ENCODE data around the gene GRB10. TPM values are rescaled to one million over a fixed set of nuclear protein-coding genes. Genes with fewer than 3 reads are reported as not detected.
A peak's percentile ranks its signal among the peaks of the same experiment; 100 is the strongest.
"Not testable (repeated sequence)": the region's sequence is repeated elsewhere in the genome, so short reads cannot be mapped to it uniquely, and the experiment has no call there.

GRB10 gene
- polyA plus RNA-seq, 6 donors from 2014 or later: 0.24 TPM; not detected in 5

DNA sequence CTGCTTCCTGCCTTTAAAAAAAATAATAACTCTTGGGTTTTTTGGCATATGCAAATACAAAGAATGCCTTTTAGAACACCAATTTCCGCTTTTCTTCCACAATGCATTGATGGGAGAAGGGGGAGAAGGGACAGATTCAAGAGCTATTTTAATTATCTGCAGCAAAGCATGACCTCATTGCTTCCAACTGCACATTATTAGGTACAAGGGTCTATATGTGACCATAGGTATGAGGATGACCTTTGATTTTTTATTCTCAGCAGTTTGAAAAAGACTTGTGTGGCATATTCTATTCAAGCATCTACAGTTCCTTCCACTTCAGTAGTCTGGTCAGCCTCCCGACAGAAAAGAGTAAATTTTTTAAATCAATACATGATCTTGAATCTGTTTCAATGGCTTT lies 39.7 kb downstream of the GRB10 start:
- H3K36me3 Mint-ChIP-seq: no peaks in the 10 kb centered on the region
- H3K4me3 Mint-ChIP-seq: no peak overlapping the region
- no peak overlapping the region for H3K27ac Mint-ChIP-seq
- peaks cover 0 to 17% (median 0%) of the 10 kb centered on the region in 3 donors for H3K27me3 Mint-ChIP-seq
- no peak for DNase-seq
- peaks cover 0 to 4% (median 0%) of the 10 kb centered on the region in 7 donors for H3K9me3 Mint-ChIP-seq
- H3K4me1 Mint-ChIP-seq: peaks cover 7 to 11% (median 9%) of the 10 kb centered on the region in 3 donors
- no peak for ATAC-seq (ENCODE audit: low read depth in 2 of 2)

DNA sequence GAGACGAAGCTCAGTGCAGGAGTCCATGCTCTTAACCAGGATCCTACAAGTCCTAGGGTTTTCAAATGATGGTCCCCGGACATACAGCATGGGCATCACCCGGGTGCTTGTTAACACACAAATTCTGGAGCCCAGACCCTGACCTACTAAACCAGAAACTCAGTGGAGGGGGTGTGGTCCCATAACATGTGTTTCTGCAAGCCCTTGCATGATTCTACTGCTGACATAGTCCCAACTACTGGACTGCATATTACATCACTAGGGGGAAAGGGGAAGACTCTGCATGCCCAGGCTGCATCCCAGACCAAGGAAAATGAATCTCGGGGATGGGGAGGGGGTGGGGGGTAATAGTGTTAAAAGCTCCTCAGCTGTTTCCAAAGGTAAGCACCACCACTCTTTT lies 40.3 kb downstream of the GRB10 start:
- Mint-ChIP-seq H3K4me1 (peaks cover 7 to 11% (median 9%) of the 10 kb centered on the region in 3 donors), H3K36me3 (no peaks in the 10 kb centered on the region), H3K27me3 (peaks cover 0 to 11% (median 0%) of the 10 kb centered on the region in 3 donors), H3K27ac (no peak overlapping the region), H3K4me3 (no peak overlapping the region), H3K9me3 (peaks cover 0 to 4% (median 0%) of the 10 kb centered on the region in 7 donors)
- no peak for DNase-seq
- ATAC-seq (ENCODE audit: low read depth in 2 of 2): no peak

DNA sequence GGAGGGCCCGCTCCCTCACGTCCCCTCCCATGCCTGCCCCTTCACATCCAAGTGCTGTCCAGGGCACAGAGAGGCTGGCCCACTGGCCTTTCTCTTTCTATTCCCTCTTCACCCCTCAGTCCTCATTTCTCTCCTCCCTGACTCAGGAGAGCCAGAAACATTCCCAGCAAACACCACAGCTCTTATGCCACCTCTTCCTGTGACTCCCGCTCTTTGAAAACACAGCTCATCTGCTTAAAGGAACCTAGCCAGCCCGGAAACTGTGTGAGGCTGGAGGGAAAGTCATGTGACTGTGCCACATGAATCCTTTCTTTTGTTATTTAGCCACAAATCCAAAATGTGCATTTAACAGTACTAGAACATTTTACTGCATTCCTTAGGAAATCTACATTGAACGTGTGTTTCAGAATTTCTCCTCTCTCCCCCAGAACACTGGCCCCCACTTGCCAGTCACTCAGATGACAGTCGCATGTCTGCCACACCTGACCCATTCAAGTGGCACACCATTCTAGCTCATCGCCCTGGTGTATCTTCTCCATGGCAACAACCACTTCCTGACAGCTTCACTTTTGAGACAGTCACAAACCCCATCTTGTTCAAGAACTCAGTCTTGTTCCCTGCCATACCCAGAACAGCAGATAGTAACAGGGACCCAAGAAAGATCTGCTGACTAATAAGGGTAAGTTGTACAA lies 42.8 kb downstream of the GRB10 start:
- Mint-ChIP-seq H3K27me3 (no peaks in the 10 kb centered on the region), H3K4me3 (peak overlapping the region in 6 of 8 donors; percentile 7 to 76 (median 41)), H3K9me3 (peaks cover 0 to 4% (median 0%) of the 10 kb centered on the region in 7 donors), H3K36me3 (no peaks in the 10 kb centered on the region), H3K4me1 (peaks cover 7 to 11% (median 9%) of the 10 kb centered on the region in 3 donors), H3K27ac (peak overlapping the region; percentile 77 to 92 (median 88))
- DNase-seq (peak; percentile 64), ATAC-seq (ENCODE audit: low read depth in 2 of 2) (peak; percentile 99)

- Mint-ChIP-seq H3K9me3 (peaks cover 0 to 4% (median 0%) of the 10 kb centered on the region in 7 donors), H3K27me3 (no peaks in the 10 kb centered on the region), H3K27ac (peak overlapping the region in 2 of 6 donors; percentile 44 to 63), H3K36me3 (no peaks in the 10 kb centered on the region), H3K4me3 (no peak overlapping the region), H3K4me1 (peaks cover 7 to 11% (median 9%) of the 10 kb centered on the region in 3 donors)
- no peak for DNase-seq
- ATAC-seq (ENCODE audit: low read depth in 2 of 2): no peak
Observed at GRCh38 chr7:50738932-50739331, 43.8 kb downstream of the GRB10 start.

- not testable (repeated sequence) for H3K27me3 Mint-ChIP-seq; DNase-seq; ATAC-seq (ENCODE audit: low read depth in 2 of 2); H3K36me3 Mint-ChIP-seq; H3K4me3 Mint-ChIP-seq; H3K9me3 Mint-ChIP-seq; H3K27ac Mint-ChIP-seq
- H3K4me1 Mint-ChIP-seq: peaks cover 7 to 11% (median 9%) of the 10 kb centered on the region in 3 donors
Observed at GRCh38 chr7:50735836-50736235, 46.9 kb downstream of the GRB10 start.

GRCh38 chr7:50735333-50735732 lies 47.4 kb downstream of the GRB10 start:
- Mint-ChIP-seq H3K36me3 (no peaks in the 10 kb centered on the region), H3K27me3 (no peaks in the 10 kb centered on the region), H3K9me3 (peaks cover 0 to 4% (median 0%) of the 10 kb centered on the region in 7 donors), H3K4me3 (no peak overlapping the region), H3K4me1 (peaks cover 7 to 11% (median 9%) of the 10 kb centered on the region in 3 donors), H3K27ac (no peak overlapping the region)
- ATAC-seq (ENCODE audit: low read depth in 2 of 2): no peak
- no peak for DNase-seq

- H3K9me3 Mint-ChIP-seq: peaks cover 0 to 2% (median 0%) of the 10 kb centered on the region in 7 donors
- peaks cover 0 to 5% (median 0%) of the 10 kb centered on the region in 3 donors for H3K27me3 Mint-ChIP-seq
- H3K27ac Mint-ChIP-seq: peak overlapping the region in 1 of 6 donors; percentile 39
- no peak overlapping the region for H3K4me3 Mint-ChIP-seq
- DNase-seq (no peak), ATAC-seq (ENCODE audit: low read depth in 2 of 2) (no peak)
- H3K36me3 Mint-ChIP-seq: no peaks in the 10 kb centered on the region
- peaks cover 0 to under 1% (median 0%) of the 10 kb centered on the region in 3 donors for H3K4me1 Mint-ChIP-seq
Observed at GRCh38 chr7:50734246-50734645, 48.5 kb downstream of the GRB10 start.

GRCh38 chr7:50733552-50733951 lies 49.1 kb downstream of the GRB10 start:
- Mint-ChIP-seq H3K4me3 (no peak overlapping the region), H3K36me3 (no peaks in the 10 kb centered on the region), H3K9me3 (peaks cover 0 to 2% (median 0%) of the 10 kb centered on the region in 7 donors), H3K27ac (no peak overlapping the region), H3K4me1 (no peaks in the 10 kb centered on the region), H3K27me3 (peaks cover 0 to 5% (median 0%) of the 10 kb centered on the region in 3 donors)
- DNase-seq (no peak), ATAC-seq (ENCODE audit: low read depth in 2 of 2) (no peak)

GRCh38 chr7:50731703-50732582 lies 50.8 kb downstream of the GRB10 start:
- H3K36me3 Mint-ChIP-seq: no peaks in the 10 kb centered on the region
- no peaks in the 10 kb centered on the region for H3K4me1 Mint-ChIP-seq
- no peaks in the 10 kb centered on the region for H3K9me3 Mint-ChIP-seq
- ATAC-seq (ENCODE audit: low read depth in 2 of 2): no peak
- peaks cover 0 to 5% (median 0%) of the 10 kb centered on the region in 3 donors for H3K27me3 Mint-ChIP-seq
- H3K4me3 Mint-ChIP-seq: no peak overlapping the region
- DNase-seq: no peak
- H3K27ac Mint-ChIP-seq: no peak overlapping the region

GRCh38 chr7:50730446-50731400 lies 52.0 kb downstream of the GRB10 start:
- Mint-ChIP-seq H3K4me3 (no peak overlapping the region), H3K36me3 (no peaks in the 10 kb centered on the region), H3K9me3 (no peaks in the 10 kb centered on the region), H3K4me1 (no peaks in the 10 kb centered on the region), H3K27me3 (peaks cover 0 to 5% (median 0%) of the 10 kb centered on the region in 3 donors), H3K27ac (peak overlapping the region in 2 of 6 donors; percentile 69 to 76)
- no peak for ATAC-seq (ENCODE audit: low read depth in 2 of 2)
- DNase-seq: no peak

DNA sequence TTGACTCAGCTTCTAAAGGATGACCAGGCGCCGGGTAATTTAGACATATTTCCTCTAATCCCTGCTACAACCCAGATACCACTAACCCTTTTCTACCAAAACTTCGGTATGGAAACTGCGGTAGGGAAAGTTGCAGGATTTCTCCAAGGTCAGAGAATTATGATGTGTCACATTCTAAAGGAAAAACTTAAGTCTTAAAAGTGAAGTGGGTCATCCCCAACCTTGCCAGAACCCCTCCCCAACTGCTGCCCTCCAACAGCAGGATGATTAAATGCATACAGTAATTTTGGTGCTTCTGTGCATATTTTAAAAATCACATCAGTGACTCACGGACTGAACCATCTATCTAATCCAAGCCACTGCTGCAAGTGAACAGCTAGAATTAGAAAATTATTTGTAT lies 52.7 kb downstream of the GRB10 start:
- Mint-ChIP-seq H3K36me3 (no peaks in the 10 kb centered on the region), H3K4me1 (no peaks in the 10 kb centered on the region), H3K27ac (no peak overlapping the region), H3K27me3 (peaks cover 0 to 5% (median 0%) of the 10 kb centered on the region in 3 donors), H3K9me3 (no peaks in the 10 kb centered on the region), H3K4me3 (no peak overlapping the region)
- no peak for DNase-seq
- ATAC-seq (ENCODE audit: low read depth in 2 of 2): no peak

DNA sequence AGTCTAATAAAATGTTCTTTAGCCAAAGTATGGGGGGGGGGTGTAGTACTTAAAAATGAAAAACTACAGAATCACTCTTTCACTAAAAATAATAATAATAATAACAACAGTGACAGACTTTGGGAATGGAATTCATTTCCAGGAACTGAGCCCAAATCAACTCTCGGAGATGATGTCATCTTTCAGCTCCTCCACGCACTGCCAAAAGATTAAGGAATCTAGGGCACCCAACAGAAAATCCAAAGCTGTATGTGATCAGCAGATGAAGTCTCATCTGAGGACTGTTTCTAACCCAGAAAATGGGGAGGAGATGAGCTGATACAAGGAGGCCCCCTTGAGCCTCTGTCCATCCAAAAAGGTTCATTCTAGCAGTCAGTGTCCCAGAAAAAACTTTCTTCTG lies 54.5 kb downstream of the GRB10 start:
- Mint-ChIP-seq H3K27me3 (peaks cover 0 to 5% (median 0%) of the 10 kb centered on the region in 3 donors), H3K4me3 (no peak overlapping the region), H3K27ac (no peak overlapping the region), H3K4me1 (peaks cover 0 to 2% (median 0%) of the 10 kb centered on the region in 3 donors), H3K9me3 (no peaks in the 10 kb centered on the region), H3K36me3 (no peaks in the 10 kb centered on the region)
- no peak for ATAC-seq (ENCODE audit: low read depth in 2 of 2)
- no peak for DNase-seq

GRCh38 chr7:50727711-50728110 lies 55.0 kb downstream of the GRB10 start:
- H3K4me1 Mint-ChIP-seq: peaks cover 0 to 2% (median 0%) of the 10 kb centered on the region in 3 donors
- no peak overlapping the region for H3K4me3 Mint-ChIP-seq
- H3K9me3 Mint-ChIP-seq: no peaks in the 10 kb centered on the region
- peaks cover 0 to 5% (median 0%) of the 10 kb centered on the region in 3 donors for H3K27me3 Mint-ChIP-seq
- H3K27ac Mint-ChIP-seq: no peak overlapping the region
- DNase-seq: no peak
- no peaks in the 10 kb centered on the region for H3K36me3 Mint-ChIP-seq
- ATAC-seq (ENCODE audit: low read depth in 2 of 2): no peak

All from naive B cell (primary cell).